Mucosa of stomach (tissue), 1 donor: Measurements from ENCODE around the gene CCSER1.
"Not testable (repeated sequence)": the region's sequence is repeated elsewhere in the genome, so short reads cannot be mapped to it uniquely, and the experiment has no call there.

ENCODE experiments used
- H3K27me3 ChIP-seq: one replicate; pipeline ENCODE4 v1.7.0; 2013; ENCODE audit warnings: mild to moderate bottlenecking, low read length; ENCODE audit not compliant: control insufficient read depth, insufficient read depth
- H3K36me3 ChIP-seq: one replicate; pipeline ENCODE4 v1.7.0; 2013; ENCODE audit warnings: low read length; ENCODE audit not compliant: control insufficient read depth, insufficient read depth
- H3K4me1 ChIP-seq: one replicate; pipeline ENCODE4 v1.7.0; 2013; ENCODE audit warnings: mild to moderate bottlenecking, low read length; ENCODE audit not compliant: control insufficient read depth, insufficient read depth
- H3K4me3 ChIP-seq: one replicate; pipeline ENCODE4 v1.7.0; 2013; ENCODE audit warnings: low read length
- H3K9ac ChIP-seq: one replicate; pipeline ENCODE4 v1.7.0; 2013; ENCODE audit warnings: mild to moderate bottlenecking, low read length, moderate library complexity
- H3K9me3 ChIP-seq: one replicate; pipeline ENCODE4 v1.7.0; 2013; ENCODE audit warnings: mild to moderate bottlenecking, low read length, moderate library complexity; ENCODE audit not compliant: control insufficient read depth
- donor health status: Pancreatic carcinoma.

CCSER1 gene

DNA sequence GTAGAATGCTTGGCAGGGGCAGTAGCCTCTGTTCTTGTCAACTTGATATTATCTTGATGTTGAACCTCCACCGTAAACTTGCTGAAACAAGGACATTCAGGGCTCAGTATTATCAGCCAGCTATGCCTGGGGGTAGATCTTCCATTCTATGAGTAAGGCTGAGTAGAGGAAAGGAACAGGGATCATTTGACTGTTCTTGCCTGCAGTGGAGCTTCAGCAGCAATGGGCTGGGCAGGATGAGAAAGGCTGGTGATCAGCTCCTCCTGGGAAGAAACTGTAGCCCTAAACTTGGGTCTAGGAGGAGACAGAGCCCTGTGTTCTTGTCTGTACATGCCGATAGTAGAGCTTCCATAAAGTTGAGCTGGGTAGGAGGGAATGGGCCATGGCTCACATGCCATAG, 127.2 kb downstream of the CCSER1 start:
- H3K4me1 ChIP-seq: no peaks in the 10 kb centered on the region
- no peaks in the 10 kb centered on the region for H3K36me3 ChIP-seq
- H3K4me3 ChIP-seq: no peak overlapping the region
- H3K27me3 ChIP-seq: no peaks in the 10 kb centered on the region
- no peaks in the 10 kb centered on the region for H3K9me3 ChIP-seq
- no peak overlapping the region for H3K9ac ChIP-seq

DNA sequence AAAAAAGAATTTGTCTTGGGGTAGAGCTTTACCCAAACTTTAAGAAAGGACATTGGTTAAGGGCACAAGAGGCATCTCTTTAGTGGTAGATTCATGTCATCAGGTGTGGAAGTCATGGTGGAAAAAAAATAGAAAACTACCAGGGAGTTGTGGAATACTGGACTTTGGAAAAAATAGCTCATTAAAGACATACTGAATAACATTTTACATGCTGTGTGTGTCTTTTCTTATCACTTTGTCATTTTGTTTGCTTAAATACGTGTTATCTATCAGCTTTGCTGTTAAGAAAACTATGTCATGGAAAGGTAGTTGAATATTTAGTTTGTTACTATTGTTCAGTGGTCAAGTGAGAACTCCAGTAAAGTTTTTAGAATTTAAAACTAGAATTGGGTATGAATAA, 147.0 kb downstream of the CCSER1 start:
- H3K9ac ChIP-seq: no peak overlapping the region
- H3K27me3 ChIP-seq: no peaks in the 10 kb centered on the region
- no peaks in the 10 kb centered on the region for H3K36me3 ChIP-seq
- H3K4me1 ChIP-seq: peaks cover 4% of the 10 kb centered on the region
- H3K9me3 ChIP-seq: no peaks in the 10 kb centered on the region
- H3K4me3 ChIP-seq: no peak overlapping the region

DNA sequence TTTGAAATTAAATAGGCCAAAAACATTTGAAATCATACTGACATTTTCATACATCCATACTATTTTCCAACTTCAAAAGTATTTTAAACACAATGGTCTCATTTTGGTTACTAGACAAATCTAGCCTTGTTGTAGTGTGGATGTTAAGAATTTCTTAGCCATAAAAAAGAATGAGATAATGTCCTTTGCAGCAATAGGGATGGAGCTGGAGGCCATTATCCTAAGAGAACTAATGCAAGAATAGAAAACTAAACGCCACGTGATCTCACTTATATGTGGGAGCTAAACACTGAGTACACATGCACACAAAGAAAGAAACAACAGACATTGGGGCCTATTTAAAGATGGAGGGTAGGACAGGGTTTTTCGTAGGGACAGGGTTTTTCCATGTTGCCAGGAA, 153.8 kb downstream of the CCSER1 start:
- Histone ChIP-seq H3K4me3 (no peak overlapping the region), H3K9me3 (no peaks in the 10 kb centered on the region), H3K9ac (no peak overlapping the region), H3K27me3 (no peaks in the 10 kb centered on the region), H3K4me1 (no peaks in the 10 kb centered on the region), H3K36me3 (no peaks in the 10 kb centered on the region)

DNA sequence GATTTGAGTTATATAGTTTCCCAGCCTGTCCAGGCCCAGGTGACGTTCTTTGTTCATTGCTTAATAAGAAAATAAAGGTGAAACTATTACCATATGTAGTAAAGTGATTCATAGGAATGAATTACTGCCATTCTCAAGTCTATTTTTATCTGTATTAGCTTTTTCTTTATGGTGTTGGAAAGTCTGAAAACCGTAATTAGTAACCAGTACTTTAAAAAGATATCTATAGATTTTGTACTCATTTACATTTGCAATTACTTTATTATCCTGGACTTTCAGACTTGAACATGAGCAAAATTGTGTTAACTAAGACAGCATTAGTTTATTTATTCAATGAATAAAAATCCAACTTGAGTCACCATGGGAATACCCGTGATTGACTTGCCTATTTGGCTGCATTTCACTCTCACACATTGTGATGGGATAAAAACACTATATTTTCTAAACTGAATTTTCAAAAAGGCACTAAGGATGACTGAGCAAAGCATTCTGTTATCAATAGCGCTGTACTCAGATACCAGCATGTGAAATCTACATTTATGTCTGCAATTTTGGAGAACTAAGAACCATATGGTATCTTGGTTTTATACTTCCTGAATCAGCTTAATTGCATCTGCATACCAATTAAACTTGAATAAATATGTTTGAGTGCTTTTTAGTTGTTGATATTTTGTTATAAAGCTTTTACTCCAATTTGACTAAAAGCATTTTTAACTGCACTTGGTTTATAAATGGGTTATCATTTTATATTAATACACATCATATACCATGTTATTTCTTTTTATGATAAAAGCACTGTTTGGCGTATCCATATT, 154.6 kb downstream of the CCSER1 start:
- H3K27me3 ChIP-seq: no peaks in the 10 kb centered on the region
- H3K4me3 ChIP-seq: no peak overlapping the region
- no peaks in the 10 kb centered on the region for H3K36me3 ChIP-seq
- H3K9ac ChIP-seq: no peak overlapping the region
- no peaks in the 10 kb centered on the region for H3K9me3 ChIP-seq
- no peaks in the 10 kb centered on the region for H3K4me1 ChIP-seq

DNA sequence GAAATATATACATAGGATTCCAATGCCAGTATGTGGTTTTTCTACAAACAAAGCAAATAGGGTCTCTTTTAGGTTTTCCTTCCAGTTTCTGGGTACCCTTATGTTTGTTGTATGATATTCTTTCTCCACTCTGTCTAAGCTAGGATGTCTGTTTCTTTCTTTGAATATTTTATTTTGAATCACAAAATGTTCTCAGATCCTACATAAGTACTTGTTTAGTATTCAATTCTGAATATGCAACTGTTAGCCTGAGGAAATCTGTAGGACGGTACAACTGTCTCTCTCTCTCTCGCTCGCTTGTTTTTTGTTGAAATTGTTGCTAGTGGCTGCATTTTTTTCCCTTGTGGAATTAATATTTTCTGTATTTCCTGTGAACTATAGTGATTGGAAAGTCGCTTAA, 163.2 kb downstream of the CCSER1 start:
- no peaks in the 10 kb centered on the region for H3K36me3 ChIP-seq
- no peaks in the 10 kb centered on the region for H3K27me3 ChIP-seq
- H3K9ac ChIP-seq: no peak overlapping the region
- no peaks in the 10 kb centered on the region for H3K4me1 ChIP-seq
- H3K9me3 ChIP-seq: no peaks in the 10 kb centered on the region
- H3K4me3 ChIP-seq: no peak overlapping the region

DNA sequence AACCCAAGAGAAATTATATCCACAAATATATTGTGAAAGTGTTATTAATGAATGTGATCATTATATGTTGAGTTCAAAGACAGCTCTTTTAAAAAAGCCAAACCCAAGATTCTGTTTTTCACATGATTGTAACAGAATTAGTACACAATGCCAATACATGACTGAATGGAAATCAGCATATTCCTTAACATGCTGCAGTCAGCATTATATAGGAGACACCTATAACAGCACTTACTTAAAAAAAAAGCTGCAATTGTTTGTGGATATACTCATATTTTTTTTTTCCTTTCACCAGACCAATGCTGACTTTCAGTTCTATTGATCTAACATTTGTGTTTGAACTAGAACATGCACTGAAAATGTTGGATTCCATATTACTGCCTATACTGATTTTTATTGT, 165.2 kb downstream of the CCSER1 start:
- no peaks in the 10 kb centered on the region for H3K4me1 ChIP-seq
- H3K4me3 ChIP-seq: no peak overlapping the region
- no peaks in the 10 kb centered on the region for H3K27me3 ChIP-seq
- no peaks in the 10 kb centered on the region for H3K36me3 ChIP-seq
- H3K9ac ChIP-seq: no peak overlapping the region
- no peaks in the 10 kb centered on the region for H3K9me3 ChIP-seq

DNA sequence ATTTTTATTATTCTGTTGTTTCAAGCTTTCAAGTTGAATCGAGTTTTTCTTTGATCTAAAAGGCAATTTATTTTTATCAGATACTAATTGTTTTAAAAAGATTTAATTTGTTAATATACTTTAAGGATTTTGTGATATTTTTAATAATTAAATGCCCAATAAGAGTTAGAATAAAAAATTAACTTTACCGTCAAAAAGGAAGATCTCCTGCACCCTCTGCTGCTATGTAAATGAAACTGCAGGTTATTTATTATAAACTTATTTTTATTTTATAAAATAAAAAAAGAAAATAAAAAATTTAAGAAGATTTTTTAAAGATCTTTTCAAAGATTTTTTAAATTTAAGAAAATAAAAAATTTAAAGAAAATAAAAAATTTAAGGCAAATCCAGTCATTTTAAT, 166.1 kb downstream of the CCSER1 start:
- H3K9ac ChIP-seq: no peak overlapping the region
- H3K4me3 ChIP-seq: no peak overlapping the region
- H3K27me3 ChIP-seq: no peaks in the 10 kb centered on the region
- no peaks in the 10 kb centered on the region for H3K9me3 ChIP-seq
- no peaks in the 10 kb centered on the region for H3K4me1 ChIP-seq
- no peaks in the 10 kb centered on the region for H3K36me3 ChIP-seq

DNA sequence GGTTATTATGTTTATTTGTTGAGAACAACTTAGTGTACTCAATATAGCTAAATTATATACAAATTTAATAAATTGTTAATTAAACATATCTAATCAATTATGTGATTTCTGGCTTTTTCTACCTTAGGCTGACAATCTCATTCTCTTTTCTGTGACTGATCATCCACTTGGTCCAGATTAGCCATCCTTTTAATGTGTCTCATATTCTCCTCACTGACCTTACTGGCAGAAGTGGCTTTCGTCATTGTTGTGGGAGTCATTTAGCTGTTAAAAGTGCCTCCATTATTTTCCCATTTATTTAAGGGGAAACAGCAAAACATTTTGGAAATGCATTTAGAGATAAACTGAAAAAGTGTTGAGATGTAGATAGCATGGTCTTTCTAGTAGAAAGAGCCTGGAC, 172.2 kb downstream of the CCSER1 start:
- H3K36me3 ChIP-seq: no peaks in the 10 kb centered on the region
- H3K9me3 ChIP-seq: no peaks in the 10 kb centered on the region
- no peaks in the 10 kb centered on the region for H3K27me3 ChIP-seq
- no peak overlapping the region for H3K4me3 ChIP-seq
- H3K9ac ChIP-seq: no peak overlapping the region
- no peaks in the 10 kb centered on the region for H3K4me1 ChIP-seq

DNA sequence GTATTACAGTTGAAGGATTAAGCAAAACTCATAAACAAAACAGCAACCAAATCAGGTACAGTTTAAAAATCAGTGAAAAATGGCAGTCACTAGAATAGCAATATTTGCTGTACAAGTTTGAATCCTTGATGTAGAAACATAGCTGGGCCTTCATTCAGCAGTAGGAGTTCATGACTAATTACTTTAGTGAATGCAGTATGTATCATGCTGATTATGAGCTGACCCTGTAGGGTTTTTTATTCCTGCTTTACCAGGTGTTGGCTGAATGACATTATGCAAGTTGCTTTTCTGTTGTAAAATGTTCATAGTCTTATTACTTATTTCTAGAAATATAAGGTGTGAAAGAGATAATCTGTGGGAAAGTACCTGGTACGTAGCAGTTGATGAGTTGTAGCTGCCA, 179.6 kb downstream of the CCSER1 start:
- no peaks in the 10 kb centered on the region for H3K9me3 ChIP-seq
- no peaks in the 10 kb centered on the region for H3K4me1 ChIP-seq
- no peak overlapping the region for H3K9ac ChIP-seq
- H3K27me3 ChIP-seq: no peaks in the 10 kb centered on the region
- no peaks in the 10 kb centered on the region for H3K36me3 ChIP-seq
- no peak overlapping the region for H3K4me3 ChIP-seq

DNA sequence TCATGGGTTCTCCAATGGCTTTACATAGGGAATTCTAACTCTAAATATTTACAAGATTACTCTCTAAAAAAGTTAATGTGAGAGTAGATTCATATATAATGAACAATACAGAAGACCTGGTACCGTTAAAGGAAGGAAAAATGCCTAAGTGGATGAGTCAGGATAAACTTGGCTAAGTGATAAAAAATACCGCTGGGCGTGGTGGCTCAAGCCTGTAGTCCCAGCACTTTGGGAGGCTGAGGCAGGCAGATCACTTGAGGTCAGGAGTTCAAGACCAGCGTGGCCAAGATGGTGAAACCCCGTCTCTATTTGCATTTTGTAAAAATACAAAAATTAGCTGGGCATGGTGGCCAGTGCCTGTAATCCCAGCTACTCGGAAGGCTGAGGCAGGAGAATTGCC, 189.9 kb downstream of the CCSER1 start:
- H3K27me3 ChIP-seq, H3K4me1 ChIP-seq, H3K4me3 ChIP-seq, H3K9me3 ChIP-seq, H3K9ac ChIP-seq, H3K36me3 ChIP-seq: not testable (repeated sequence)

DNA sequence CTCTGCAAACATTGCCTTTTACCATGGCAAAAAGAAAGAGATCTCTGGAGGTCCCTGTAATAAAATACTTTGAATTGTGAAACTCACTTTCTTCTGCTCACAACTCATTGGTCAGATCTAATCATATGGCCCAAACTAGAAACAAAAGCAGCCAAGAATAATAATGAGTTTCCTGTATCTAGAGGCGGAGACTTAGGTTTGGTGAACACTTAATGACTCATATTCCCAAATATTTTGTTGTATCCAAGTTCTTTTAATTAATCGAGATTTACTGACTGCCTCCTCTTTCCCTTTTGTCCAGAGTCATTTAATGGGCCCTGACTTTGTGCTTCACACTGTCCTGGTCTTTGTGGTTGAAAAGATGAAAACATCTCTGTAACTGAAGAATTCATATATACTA, 190.6 kb downstream of the CCSER1 start:
- H3K27me3 ChIP-seq: no peaks in the 10 kb centered on the region
- no peaks in the 10 kb centered on the region for H3K9me3 ChIP-seq
- no peak overlapping the region for H3K4me3 ChIP-seq
- H3K9ac ChIP-seq: no peak overlapping the region
- H3K36me3 ChIP-seq: no peaks in the 10 kb centered on the region
- H3K4me1 ChIP-seq: no peaks in the 10 kb centered on the region

DNA sequence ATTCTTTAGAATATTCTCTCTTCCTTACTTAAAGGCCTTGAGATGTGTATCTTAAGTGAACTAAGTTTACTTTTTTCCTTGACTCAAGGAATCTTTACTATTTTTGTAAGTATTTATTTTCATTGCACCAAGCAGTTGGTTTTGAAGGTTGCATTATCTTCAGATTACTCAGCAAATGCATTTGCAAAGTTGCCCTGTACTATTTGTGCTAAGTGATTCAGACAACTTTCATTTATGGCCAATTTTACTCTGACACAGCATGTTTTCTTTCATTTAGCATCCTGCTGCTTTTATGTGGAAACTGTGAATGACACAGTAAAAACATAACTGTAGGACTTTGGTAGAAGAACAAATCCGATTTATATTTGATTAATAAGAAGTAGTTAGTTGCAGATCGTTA, 191.0 kb downstream of the CCSER1 start:
- Histone ChIP-seq H3K4me1 (no peaks in the 10 kb centered on the region), H3K27me3 (no peaks in the 10 kb centered on the region)

DNA sequence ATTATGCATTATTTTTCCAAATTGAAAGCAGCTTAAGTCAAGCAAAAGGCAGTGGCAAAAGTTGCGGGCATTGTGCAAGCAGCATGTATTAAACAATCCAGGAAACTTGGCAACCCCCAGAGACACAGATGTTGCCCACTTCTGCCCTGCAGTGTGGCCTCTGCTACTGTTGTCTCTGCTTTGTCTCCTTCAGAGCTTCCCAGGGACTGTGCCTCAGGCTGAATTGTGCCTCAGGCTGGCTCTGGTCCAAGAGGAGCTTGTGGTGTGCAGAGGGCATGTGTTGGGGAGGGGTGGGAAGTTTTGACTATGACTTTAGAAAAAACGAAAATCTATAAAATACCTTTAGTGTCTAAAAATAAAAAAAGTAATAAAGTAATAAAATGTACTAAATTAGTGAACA, 201.4 kb downstream of the CCSER1 start:
- Histone ChIP-seq H3K9me3 (no peaks in the 10 kb centered on the region), H3K4me3 (no peak overlapping the region)

More for the DNA sequence above, 191.0 kb downstream of the CCSER1 start:
- Histone ChIP-seq H3K9ac (no peak overlapping the region), H3K4me3 (no peak overlapping the region), H3K36me3 (no peaks in the 10 kb centered on the region), H3K9me3 (no peaks in the 10 kb centered on the region)

More for the DNA sequence above, 201.4 kb downstream of the CCSER1 start:
- Histone ChIP-seq H3K27me3 (no peaks in the 10 kb centered on the region), H3K4me1 (no peaks in the 10 kb centered on the region), H3K36me3 (no peaks in the 10 kb centered on the region), H3K9ac (no peak overlapping the region)
